Chondrocyte (in vitro differentiated cells): ENCODE data around the gene CEP164. TPM values are rescaled to one million over a fixed set of nuclear protein-coding genes. Genes with fewer than 3 reads are reported as not detected.

Experiments
- DNase-seq: peaks from one replicate; pipeline ENCODE4 v3.0.0; 2021; ENCODE audit warnings: mixed read lengths, low spot score
- H3K27ac Mint-ChIP-seq: one replicate; pipeline ENCODE4 v1.8.0; 2021; ENCODE audit warnings: mild to moderate bottlenecking, moderate library complexity, mixed read lengths; ENCODE audit not compliant: unreplicated experiment
- H3K27me3 Mint-ChIP-seq: 2 replicates; pipeline ENCODE4 v1.8.0; 2021; ENCODE audit warnings: low read depth, mixed read lengths
- H3K36me3 Mint-ChIP-seq: 2 replicates; pipeline ENCODE4 v1.8.0; 2021; ENCODE audit warnings: low read depth, mixed read lengths
- H3K4me1 Mint-ChIP-seq: 2 replicates; pipeline ENCODE4 v1.8.0; 2021; ENCODE audit warnings: low read depth, mild to moderate bottlenecking, mixed read lengths
- H3K4me3 Mint-ChIP-seq: one replicate; pipeline ENCODE4 v1.8.0; 2021; ENCODE audit warnings: mild to moderate bottlenecking, moderate library complexity, mixed read lengths; ENCODE audit not compliant: unreplicated experiment
- H3K9me3 Mint-ChIP-seq: 2 replicates; pipeline ENCODE4 v1.8.0; 2021; ENCODE audit warnings: low read depth, mixed read lengths
- CTCF ChIP-seq: fragments of 200-600 bp; sonication (generic); IDR thresholded peaks from 2 replicates; pipeline ENCODE4 v1.5.0; 2021; ENCODE audit warnings: antibody characterized with exemption, mild to moderate bottlenecking, moderate library complexity
- total RNA-seq: library from RNA; stranded (reverse); gene quantifications from 3 replicates; pipeline ENCODE4 v1.2.1, GENCODE V29; 2021

CEP164 gene
- total RNA-seq, 1 donor from 2014 or later = 29.2 TPM

DNA sequence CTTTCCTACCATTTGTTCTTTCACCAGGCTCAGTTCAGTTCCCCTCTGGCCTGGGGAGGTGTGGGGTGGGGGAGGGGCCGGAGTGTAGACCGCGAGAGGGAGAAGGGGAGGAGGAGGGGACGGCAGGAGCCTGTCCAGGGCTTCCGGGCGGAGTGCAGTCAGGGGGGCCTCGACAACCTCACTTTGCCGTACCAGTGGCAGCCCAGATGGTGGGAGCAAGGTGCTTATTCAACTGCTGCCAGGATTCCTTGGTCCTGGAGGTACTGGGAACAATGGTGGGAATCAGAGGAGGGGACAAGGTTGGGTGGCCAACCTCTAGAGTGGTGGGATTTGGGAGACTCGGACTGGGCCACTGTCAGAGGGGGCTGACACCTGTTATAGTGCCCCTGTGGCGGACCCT lies 12.8 kb upstream of the CEP164 start:
- Mint-ChIP-seq H3K9me3 (no peaks in the 10 kb centered on the region), H3K36me3 (peaks cover 3% of the 10 kb centered on the region), H3K4me3 (peak overlapping the region; percentile 90), H3K4me1 (peaks cover 33% of the 10 kb centered on the region), H3K27me3 (no peaks in the 10 kb centered on the region), H3K27ac (peak overlapping the region; percentile 13)
- TF ChIP-seq CTCF = no peak
- DNase-seq = no peak

- Mint-ChIP-seq H3K27me3 (no peaks in the 10 kb centered on the region), H3K36me3 (peaks cover 3% of the 10 kb centered on the region), H3K4me3 (peak overlapping the region; percentile 90), H3K27ac (peak overlapping the region; percentile 36), H3K4me1 (peaks cover 33% of the 10 kb centered on the region), H3K9me3 (no peaks in the 10 kb centered on the region)
- TF ChIP-seq CTCF = no peak
- no peak for DNase-seq
Measured at GRCh38 chr11:117315285-117316196, 12.1 kb upstream of the CEP164 start.

GRCh38 chr11:117316197-117316961 lies 11.3 kb upstream of the CEP164 start, which contains the start of gene BACE1:
TSS of gene BACE1 (minus strand) at chr11:117316256. CDS start at chr11:117315795, 461 bp downstream.
- DNase-seq = peak; percentile 83
- Mint-ChIP-seq H3K4me3 (peak within 1 kb of the TSS; percentile 90), H3K27ac (peak within 1 kb of the TSS; percentile 62), H3K9me3 (no peaks in the 10 kb centered on the region), H3K27me3 (no peaks in the 10 kb centered on the region), H3K36me3 (no peaks in the 10 kb centered on the region), H3K4me1 (peaks cover 33% of the 10 kb centered on the region)
- peak; percentile 73 for TF ChIP-seq CTCF

GRCh38 chr11:117318738-117319137 lies 8.9 kb upstream of the CEP164 start:
- Mint-ChIP-seq H3K4me1 (peaks cover 31% of the 10 kb centered on the region), H3K4me3 (no peak overlapping the region), H3K27ac (peak overlapping the region; percentile 65)

More at GRCh38 chr11:117318738-117319137, 8.9 kb upstream of the CEP164 start:
- TF ChIP-seq CTCF = no peak
- no peak for DNase-seq
- Mint-ChIP-seq H3K27me3 (no peaks in the 10 kb centered on the region), H3K9me3 (peaks cover 3% of the 10 kb centered on the region), H3K36me3 (peaks cover 2% of the 10 kb centered on the region)
